Glutamatergic neuron (in vitro differentiated cells): Measurements from ENCODE around the gene AGBL4. TPM values are rescaled to one million over a fixed set of nuclear protein-coding genes. Genes with fewer than 3 reads are reported as not detected.

Experiments
- DNase-seq: peaks from one replicate; pipeline ENCODE4 v3.0.0; 2022
- H3K27ac Mint-ChIP-seq: one replicate; pipeline ENCODE4 v1.8.0; 2020; ENCODE audit warnings: mild to moderate bottlenecking, mixed read lengths, inconsistent platforms; ENCODE audit not compliant: unreplicated experiment
- H3K27me3 Mint-ChIP-seq: one replicate; pipeline ENCODE4 v1.8.0; 2020; ENCODE audit warnings: mild to moderate bottlenecking, moderate library complexity, mixed read lengths, inconsistent platforms; ENCODE audit not compliant: unreplicated experiment
- H3K36me3 Mint-ChIP-seq: one replicate; pipeline ENCODE4 v1.8.0; 2020; ENCODE audit warnings: mild to moderate bottlenecking, mixed read lengths, inconsistent platforms; ENCODE audit not compliant: unreplicated experiment
- H3K4me1 Mint-ChIP-seq: one replicate; pipeline ENCODE4 v1.8.0; 2020; ENCODE audit warnings: mild to moderate bottlenecking, low read depth, mixed read lengths, inconsistent platforms; ENCODE audit not compliant: unreplicated experiment
- H3K4me3 Mint-ChIP-seq: one replicate; pipeline ENCODE4 v1.8.0; 2020; ENCODE audit warnings: mild to moderate bottlenecking, mixed read lengths, inconsistent platforms; ENCODE audit not compliant: unreplicated experiment
- H3K9me3 Mint-ChIP-seq: one replicate; pipeline ENCODE4 v1.8.0; 2020; ENCODE audit warnings: mild to moderate bottlenecking, moderate library complexity, mixed read lengths, inconsistent platforms; ENCODE audit not compliant: unreplicated experiment
- total RNA-seq: library from RNA; stranded (reverse); fragmentation: NEBNext Ultra II Directional; extraction: Animal tissue kit (Norgen Biotek cat#: 25700); gene quantifications from one replicate; pipeline ENCODE4 v1.2.1, GENCODE V29; 2021; ENCODE audit not compliant: unreplicated experiment
- TF ChIP-seq, protein P1 (sequence below): fragments of 200-600 bp; sonication (generic); IDR thresholded peaks from one replicate; pipeline ENCODE4 v1.5.0; 2021; ENCODE audit not compliant: partially characterized antibody, unreplicated experiment

Gene AGBL4
- total RNA-seq, 1 donor from 2014 or later = 3.5 TPM

DNA sequence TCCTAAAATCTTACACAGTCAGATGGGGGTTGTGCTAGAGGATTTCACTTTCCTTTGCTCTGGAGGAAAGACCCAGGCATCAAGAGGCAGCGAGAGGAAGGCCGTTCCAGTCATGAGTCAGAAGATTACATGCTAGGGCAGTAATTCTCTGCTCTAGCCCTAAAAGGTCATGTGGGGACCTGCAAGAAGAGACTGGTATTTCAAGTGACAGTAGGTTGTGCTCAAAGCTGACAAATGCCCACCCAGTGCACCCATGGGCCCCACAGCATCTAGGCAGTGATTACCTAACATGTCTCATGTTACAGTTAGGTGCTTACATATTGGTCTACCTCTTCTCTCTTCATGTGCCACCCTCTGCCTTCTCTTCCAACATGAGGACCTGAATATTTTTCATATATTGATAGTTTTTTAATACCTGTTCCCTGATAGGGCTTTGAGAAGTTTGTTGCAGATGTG is 1147.4 kb downstream of the AGBL4 start:
- Mint-ChIP-seq H3K4me1 (peaks cover 1% of the 10 kb centered on the region), H3K27ac (no peak overlapping the region), H3K4me3 (no peak overlapping the region), H3K27me3 (no peaks in the 10 kb centered on the region), H3K9me3 (peaks cover 5% of the 10 kb centered on the region), H3K36me3 (no peaks in the 10 kb centered on the region)
- no peak for DNase-seq
- TF ChIP-seq, protein P1, sequence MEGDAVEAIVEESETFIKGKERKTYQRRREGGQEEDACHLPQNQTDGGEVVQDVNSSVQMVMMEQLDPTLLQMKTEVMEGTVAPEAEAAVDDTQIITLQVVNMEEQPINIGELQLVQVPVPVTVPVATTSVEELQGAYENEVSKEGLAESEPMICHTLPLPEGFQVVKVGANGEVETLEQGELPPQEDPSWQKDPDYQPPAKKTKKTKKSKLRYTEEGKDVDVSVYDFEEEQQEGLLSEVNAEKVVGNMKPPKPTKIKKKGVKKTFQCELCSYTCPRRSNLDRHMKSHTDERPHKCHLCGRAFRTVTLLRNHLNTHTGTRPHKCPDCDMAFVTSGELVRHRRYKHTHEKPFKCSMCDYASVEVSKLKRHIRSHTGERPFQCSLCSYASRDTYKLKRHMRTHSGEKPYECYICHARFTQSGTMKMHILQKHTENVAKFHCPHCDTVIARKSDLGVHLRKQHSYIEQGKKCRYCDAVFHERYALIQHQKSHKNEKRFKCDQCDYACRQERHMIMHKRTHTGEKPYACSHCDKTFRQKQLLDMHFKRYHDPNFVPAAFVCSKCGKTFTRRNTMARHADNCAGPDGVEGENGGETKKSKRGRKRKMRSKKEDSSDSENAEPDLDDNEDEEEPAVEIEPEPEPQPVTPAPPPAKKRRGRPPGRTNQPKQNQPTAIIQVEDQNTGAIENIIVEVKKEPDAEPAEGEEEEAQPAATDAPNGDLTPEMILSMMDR = no peak

- TF ChIP-seq, protein P1 = no peak
- Mint-ChIP-seq H3K4me3 (no peak overlapping the region), H3K4me1 (peaks cover 1% of the 10 kb centered on the region), H3K27me3 (no peaks in the 10 kb centered on the region), H3K36me3 (no peaks in the 10 kb centered on the region), H3K9me3 (peaks cover 5% of the 10 kb centered on the region), H3K27ac (no peak overlapping the region)
- no peak for DNase-seq
Measured at GRCh38 chr1:48875552-48876329, 1148.0 kb downstream of the AGBL4 start.

GRCh38 chr1:48873944-48874343 is 1149.8 kb downstream of the AGBL4 start:
- Mint-ChIP-seq H3K4me3 (no peak overlapping the region), H3K27ac (no peak overlapping the region), H3K9me3 (peaks cover 5% of the 10 kb centered on the region), H3K27me3 (no peaks in the 10 kb centered on the region), H3K4me1 (peaks cover 1% of the 10 kb centered on the region), H3K36me3 (no peaks in the 10 kb centered on the region)
- TF ChIP-seq, protein P1 = no peak
- no peak for DNase-seq

- no peaks in the 10 kb centered on the region for H3K36me3 Mint-ChIP-seq
- H3K9me3 Mint-ChIP-seq = peaks cover 5% of the 10 kb centered on the region
- H3K27ac Mint-ChIP-seq = no peak overlapping the region
- H3K4me3 Mint-ChIP-seq = no peak overlapping the region
- no peak for DNase-seq
- no peaks in the 10 kb centered on the region for H3K4me1 Mint-ChIP-seq
- H3K27me3 Mint-ChIP-seq = no peaks in the 10 kb centered on the region
- TF ChIP-seq, protein P1 = peak; percentile 75
Measured at GRCh38 chr1:48870596-48870995, 1153.2 kb downstream of the AGBL4 start.

DNA sequence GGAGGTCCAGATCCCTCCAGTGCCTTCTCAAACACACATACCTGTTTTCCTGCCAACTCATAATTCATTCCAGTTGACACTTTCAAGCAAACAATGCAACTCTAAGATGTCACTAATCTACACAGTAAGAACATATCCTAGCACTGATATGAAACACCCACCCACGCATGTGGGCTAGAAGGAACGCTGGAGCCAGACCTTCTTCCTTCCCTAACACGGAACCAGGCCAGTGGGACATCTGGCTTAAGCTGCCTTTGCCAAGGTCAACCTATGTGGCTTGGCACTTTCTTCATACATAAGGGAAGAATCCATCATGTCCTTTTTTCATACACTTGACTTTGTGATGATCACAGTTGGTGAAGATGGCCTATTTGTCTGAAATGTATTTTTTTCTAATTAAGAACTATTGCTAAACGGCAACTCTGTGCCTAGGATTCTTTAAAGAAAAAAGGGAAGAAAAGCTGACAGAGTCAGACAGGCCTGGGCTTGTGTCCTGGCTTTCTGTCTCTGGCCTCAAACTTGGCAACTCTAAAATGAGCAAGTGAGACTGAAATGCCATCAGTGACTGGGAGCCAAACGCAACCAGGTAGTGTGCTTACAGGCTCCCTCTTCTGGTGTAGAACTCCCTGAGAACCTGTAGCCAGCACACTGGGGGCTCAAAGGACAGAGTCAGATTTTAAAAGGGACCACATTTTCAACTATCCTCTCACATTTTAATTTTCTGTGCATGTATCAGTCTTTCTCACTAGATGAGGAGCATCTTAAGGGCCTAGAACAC is 1154.4 kb downstream of the AGBL4 start:
- no peak for DNase-seq
- Mint-ChIP-seq H3K4me3 (no peak overlapping the region), H3K36me3 (no peaks in the 10 kb centered on the region), H3K9me3 (peaks cover 5% of the 10 kb centered on the region), H3K4me1 (no peaks in the 10 kb centered on the region), H3K27ac (no peak overlapping the region), H3K27me3 (no peaks in the 10 kb centered on the region)
- TF ChIP-seq, protein P1 = no peak
